ENCODE measurements around the gene SLCO4C1. TPM values are rescaled to one million over a fixed set of nuclear protein-coding genes. Genes with fewer than 3 reads are reported as not detected.

SLCO4C1 gene
- total and polyA plus RNA-seq, 3 donors from 2014 or later, result 0.81 to 2.1 (median 0.91) TPM

DNA sequence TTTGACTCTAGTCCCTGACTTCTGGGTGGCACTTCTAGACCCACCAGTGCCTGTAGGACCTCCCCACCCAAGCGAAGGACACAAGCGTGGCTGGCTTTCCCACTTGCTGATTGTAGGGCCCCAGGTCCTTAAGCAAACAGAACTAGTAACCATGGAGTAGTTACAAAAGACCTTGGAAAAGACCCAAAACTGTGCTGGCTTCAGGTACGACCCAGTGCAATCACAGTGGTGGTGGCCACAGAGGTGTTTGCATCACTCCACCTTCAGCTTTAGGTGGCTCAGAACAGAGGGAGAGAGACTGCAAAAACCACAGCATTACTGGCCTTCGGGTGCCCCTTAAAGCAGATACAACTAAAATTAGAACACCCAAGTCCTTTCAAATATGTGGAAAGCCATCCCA, 52.9 kb downstream of the SLCO4C1 start:
- TF ChIP-seq POLR2A (IDR thresholded peaks at IDR 0.05), result no peak
- H3K27ac ChIP-seq, result no peak overlapping the region
- no peaks in the 10 kb centered on the region for H3K36me3 ChIP-seq (ENCODE audit: low read depth, missing control alignments)
- no peaks in the 10 kb centered on the region for H3K27me3 ChIP-seq
- intact Hi-C loops (cut with DNase I; ENCODE audit: low total_unique reads), result no loop called here
- H3K9me3 ChIP-seq, result no peaks in the 10 kb centered on the region
- WGBS, 2 donors, result 76 to 88% methylated on average over 4 of the region's 4 CpGs
- H3K4me3 ChIP-seq, result no peak overlapping the region
- no peaks in the 10 kb centered on the region for H3K4me1 ChIP-seq
- no peak for DNase-seq

DNA sequence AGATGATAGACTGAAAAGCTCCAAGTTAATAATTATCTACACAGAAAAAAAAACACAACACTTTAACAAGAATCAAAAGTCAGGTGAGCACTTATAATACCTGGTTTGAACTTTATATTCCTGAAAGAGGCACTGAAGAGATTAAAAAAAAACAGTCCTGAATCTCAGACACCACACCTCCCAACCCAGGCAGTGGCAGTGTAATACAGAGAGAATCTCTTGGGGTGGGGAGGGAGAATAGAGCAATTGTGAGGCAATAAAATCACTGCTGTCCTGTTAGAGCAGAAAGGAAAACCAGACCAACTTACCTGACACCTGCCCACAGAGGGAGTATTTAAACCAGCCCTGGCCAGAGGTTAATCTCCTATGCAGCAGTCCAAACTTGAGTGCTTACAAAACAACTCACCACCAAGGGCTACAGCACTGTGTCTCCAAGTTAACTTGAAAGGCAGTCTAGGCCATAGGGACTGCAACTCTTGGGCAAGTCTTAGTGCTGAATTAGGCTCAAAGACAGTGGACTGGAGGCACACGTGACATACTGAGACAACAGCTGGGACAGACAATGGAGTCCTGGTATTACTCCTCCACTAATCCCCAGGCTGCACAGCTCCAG, 54.2 kb downstream of the SLCO4C1 start:
- no peak overlapping the region for H3K27ac ChIP-seq
- no peaks in the 10 kb centered on the region for H3K9me3 ChIP-seq
- WGBS, 2 donors, result 65 to 73% methylated on average over 1 of the region's 1 CpG
- H3K4me1 ChIP-seq, result no peaks in the 10 kb centered on the region
- no peak for DNase-seq
- H3K27me3 ChIP-seq, result no peaks in the 10 kb centered on the region
- intact Hi-C loops (cut with DNase I; ENCODE audit: low total_unique reads), result no loop called here
- TF ChIP-seq POLR2A (IDR thresholded peaks at IDR 0.05), result no peak
- TF ChIP-seq, protein P1, sequence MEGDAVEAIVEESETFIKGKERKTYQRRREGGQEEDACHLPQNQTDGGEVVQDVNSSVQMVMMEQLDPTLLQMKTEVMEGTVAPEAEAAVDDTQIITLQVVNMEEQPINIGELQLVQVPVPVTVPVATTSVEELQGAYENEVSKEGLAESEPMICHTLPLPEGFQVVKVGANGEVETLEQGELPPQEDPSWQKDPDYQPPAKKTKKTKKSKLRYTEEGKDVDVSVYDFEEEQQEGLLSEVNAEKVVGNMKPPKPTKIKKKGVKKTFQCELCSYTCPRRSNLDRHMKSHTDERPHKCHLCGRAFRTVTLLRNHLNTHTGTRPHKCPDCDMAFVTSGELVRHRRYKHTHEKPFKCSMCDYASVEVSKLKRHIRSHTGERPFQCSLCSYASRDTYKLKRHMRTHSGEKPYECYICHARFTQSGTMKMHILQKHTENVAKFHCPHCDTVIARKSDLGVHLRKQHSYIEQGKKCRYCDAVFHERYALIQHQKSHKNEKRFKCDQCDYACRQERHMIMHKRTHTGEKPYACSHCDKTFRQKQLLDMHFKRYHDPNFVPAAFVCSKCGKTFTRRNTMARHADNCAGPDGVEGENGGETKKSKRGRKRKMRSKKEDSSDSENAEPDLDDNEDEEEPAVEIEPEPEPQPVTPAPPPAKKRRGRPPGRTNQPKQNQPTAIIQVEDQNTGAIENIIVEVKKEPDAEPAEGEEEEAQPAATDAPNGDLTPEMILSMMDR (IDR thresholded peaks at IDR 0.05), result no peak
- no peak overlapping the region for H3K4me3 ChIP-seq
- no peaks in the 10 kb centered on the region for H3K36me3 ChIP-seq (ENCODE audit: low read depth, missing control alignments)

DNA sequence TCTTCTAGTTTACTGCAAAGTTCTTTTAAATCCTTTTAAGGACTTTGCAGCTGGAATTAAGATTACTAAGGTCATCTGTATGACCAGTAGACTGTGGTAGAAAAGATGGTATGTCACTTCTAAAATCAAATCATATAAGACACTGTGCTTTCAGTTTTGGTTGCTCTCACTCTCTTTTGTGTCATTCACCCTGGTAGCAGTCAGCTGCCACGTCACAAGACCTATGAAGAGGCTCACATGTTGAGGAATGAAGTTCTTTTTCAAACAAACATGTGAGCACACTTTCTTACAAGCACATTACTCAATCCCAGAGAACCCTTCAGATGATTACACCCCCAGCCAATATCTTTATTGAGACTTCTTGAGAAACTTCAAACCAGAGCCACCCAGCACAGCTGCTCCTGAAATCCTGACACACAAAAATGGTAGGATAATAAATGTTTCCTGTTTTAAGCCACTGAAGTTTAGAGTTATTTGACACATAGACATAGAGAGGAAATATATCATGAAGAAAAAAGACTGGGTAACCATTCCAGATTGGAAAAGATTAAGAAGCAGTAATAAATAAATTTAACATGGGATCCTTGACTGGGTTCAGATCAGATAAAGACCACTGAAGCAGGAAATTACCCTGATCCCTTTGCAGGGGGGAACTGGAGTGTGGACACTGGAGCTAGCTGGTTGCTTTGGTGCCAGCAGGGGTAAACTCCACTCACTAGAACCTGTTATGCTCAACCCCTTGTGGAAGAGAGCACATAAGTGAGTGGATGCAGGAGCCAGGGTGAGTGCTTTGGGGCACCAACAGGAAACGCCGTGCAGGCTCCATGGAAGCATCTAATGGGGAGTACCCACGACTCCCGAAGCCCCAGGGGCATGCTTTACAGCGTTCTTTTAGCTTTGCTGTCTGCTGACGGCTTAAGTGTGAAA, 64.1 kb downstream of the SLCO4C1 start:
- Histone ChIP-seq H3K9me3 (no peaks in the 10 kb centered on the region), H3K27ac (no peak overlapping the region), H3K4me1 (no peaks in the 10 kb centered on the region), H3K4me3 (no peak overlapping the region), H3K27me3 (no peaks in the 10 kb centered on the region), H3K36me3 (ENCODE audit: low read depth, missing control alignments) (no peaks in the 10 kb centered on the region)
- DNase-seq, result no peak
- no peak for TF ChIP-seq POLR2A (IDR thresholded peaks at IDR 0.05)
- TF ChIP-seq, protein P1 (IDR thresholded peaks at IDR 0.05), result no peak
- WGBS, 2 donors, result 80 to 82% methylated on average over 5 to 7 of the region's 7 CpGs
- intact Hi-C loops (cut with DNase I; ENCODE audit: low total_unique reads), result no loop called here

DNA sequence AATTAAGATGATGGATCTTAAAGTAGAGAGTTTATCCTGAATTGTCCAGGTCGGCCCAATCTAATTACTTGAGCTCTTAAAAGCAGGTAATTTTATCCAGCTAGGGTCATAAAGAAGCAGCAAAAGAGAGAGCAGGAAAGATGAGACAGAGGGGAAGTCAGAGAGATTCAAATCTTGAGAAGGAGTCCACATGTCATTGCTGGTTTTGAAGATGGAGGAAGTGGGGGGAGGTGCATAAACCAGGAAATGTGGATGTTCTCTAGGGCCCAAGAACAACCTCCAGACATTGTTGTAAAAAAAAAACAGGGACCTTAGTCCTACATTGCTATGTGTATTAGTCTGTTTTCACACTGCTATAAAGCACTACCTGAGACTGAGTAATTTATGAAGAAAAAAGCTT, 66.4 kb downstream of the SLCO4C1 start:
- no peak for DNase-seq
- no peak overlapping the region for H3K4me3 ChIP-seq
- no peaks in the 10 kb centered on the region for H3K36me3 ChIP-seq (ENCODE audit: low read depth, missing control alignments)
- no peak for TF ChIP-seq POLR2A (IDR thresholded peaks at IDR 0.05)
- 52 to 73% methylated on average over 1 of the region's 1 CpG for WGBS, 2 donors
- H3K27ac ChIP-seq, result no peak overlapping the region
- H3K9me3 ChIP-seq, result no peaks in the 10 kb centered on the region
- no peaks in the 10 kb centered on the region for H3K4me1 ChIP-seq
- H3K27me3 ChIP-seq, result no peaks in the 10 kb centered on the region
- intact Hi-C loops (cut with DNase I; ENCODE audit: low total_unique reads), result no loop called here

DNA sequence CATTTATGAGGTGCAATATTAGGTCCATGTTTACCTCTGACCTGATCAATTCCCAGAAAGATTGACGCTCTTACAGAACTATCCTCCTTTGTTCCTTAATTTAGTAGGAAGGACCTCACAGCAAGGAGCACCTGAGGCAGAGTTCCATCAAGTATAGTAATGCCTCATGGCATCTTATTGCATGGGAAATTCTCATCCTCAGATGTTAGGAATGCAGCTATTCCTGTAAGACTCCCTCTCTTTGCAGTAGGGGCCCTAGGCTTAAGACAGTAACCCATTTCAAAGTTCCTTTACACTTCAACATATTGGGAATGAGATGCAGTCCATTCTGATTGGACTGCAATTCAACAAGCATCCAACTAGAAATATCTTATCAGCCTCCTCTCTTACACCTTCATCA, 69.8 kb downstream of the SLCO4C1 start:
- intact Hi-C loops (cut with DNase I; ENCODE audit: low total_unique reads), result no loop called here
- TF ChIP-seq POLR2A (IDR thresholded peaks at IDR 0.05), result no peak
- TF ChIP-seq, protein P1 (IDR thresholded peaks at IDR 0.05), result no peak
- H3K27ac ChIP-seq, result no peak overlapping the region
- no peaks in the 10 kb centered on the region for H3K27me3 ChIP-seq
- H3K9me3 ChIP-seq, result no peaks in the 10 kb centered on the region
- H3K4me1 ChIP-seq, result no peaks in the 10 kb centered on the region
- WGBS, 2 donors, result 84 to 100% methylated on average over 1 of the region's 1 CpG
- H3K36me3 ChIP-seq (ENCODE audit: low read depth, missing control alignments), result no peaks in the 10 kb centered on the region
- DNase-seq, result no peak
- no peak overlapping the region for H3K4me3 ChIP-seq
